CD4-positive, alpha-beta T cell treated with Interleukin-4 for 1 hour (primary cell): ENCODE data around the gene MSANTD1.

Source experiments
- DNase-seq, 2 donors: peaks; one replicate each; pipeline ENCODE4 v3.0.0-alpha.2; 2020 to 2022

The MSANTD1 gene

DNA sequence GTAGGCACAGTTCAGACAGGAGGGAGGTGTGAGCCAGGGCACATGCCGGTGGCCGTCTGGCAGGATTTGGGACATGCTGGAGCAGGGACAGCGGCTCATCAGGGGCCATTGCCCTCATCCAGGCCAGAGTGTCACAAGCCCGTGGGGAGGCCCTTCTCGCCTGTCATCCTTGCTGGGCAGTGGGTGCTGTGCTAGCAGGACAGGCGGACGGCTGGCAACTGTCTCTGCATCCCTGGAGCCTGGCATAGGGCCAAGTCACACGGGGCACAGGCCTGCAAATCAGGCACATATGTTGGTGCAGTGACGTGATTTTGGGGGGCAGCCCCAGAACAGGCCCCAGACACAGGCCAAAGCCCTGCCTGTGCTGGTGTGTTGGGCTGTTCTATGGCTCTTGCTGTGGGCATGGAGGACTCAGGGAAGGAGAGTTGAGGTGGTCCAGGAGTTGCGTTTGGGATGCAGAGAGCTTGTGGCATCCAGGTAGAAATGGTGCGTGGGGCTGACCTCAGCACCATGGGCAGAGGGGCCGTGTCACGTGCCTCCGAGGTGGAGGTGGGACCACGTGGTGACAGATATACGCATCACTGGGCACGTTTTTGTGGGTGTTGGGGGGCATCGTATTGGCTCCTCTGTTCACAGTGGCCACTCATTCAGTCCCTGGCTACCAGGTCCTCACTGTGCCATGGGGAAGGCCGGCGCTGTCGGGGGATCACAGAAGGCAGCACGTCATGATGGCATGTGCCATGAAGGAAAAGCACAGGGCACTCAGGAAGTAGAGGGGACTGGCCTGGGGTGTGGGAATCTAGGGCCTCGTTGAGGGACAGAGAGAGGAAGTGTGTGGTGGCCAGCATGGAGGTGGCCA lies 14.6 kb upstream of the MSANTD1 start:
- no peak for DNase-seq

GRCh38 chr4:3235030-3235345 lies 14.0 kb upstream of the MSANTD1 start:
- DNase-seq, result no peak

DNA sequence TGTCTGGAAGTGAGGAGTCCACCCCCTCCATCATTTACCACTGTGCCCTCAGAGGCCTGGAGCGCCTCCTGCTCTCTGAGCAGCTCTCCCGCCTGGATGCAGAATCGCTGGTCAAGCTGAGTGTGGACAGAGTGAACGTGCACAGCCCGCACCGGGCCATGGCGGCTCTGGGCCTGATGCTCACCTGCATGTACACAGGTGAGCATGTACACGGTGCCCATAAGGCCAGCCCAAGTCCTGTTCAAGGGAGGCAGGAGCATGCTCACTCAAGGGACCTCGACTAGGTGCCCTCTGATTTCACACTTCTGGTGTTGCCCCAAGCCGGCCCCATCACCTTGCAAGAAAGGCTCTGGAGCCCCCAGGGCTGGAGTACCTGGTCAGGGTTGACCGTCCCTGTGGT lies 13.4 kb upstream of the MSANTD1 start:
- no peak for DNase-seq

DNA sequence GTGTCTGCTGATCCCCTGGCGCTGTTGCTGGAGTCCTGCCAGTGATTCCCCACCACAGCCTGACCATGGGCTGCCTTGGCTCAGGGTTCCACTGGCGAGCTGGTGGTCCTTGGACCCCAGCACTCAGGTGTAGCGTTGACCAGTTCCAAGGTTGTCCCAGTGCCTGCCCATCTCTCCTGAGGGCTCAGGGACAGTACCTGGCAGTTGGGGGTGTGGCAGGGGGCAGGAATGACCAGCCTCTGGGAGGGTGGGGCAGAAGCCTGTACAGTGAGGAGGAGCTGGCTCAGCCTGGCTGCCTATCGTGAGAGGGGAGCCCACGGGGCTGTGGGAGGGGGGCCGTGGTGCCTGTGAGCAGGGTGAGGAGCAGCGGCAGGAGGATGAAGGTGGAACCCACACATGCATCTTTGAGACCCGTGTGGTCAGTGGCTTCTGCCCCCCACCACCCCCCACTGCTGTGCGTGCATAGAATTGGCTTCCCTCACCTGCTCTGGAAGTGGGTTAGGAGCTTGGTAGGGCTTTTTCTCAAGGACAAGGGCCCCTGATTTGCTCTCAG lies 12.6 kb upstream of the MSANTD1 start:
- no peak for DNase-seq

DNA sequence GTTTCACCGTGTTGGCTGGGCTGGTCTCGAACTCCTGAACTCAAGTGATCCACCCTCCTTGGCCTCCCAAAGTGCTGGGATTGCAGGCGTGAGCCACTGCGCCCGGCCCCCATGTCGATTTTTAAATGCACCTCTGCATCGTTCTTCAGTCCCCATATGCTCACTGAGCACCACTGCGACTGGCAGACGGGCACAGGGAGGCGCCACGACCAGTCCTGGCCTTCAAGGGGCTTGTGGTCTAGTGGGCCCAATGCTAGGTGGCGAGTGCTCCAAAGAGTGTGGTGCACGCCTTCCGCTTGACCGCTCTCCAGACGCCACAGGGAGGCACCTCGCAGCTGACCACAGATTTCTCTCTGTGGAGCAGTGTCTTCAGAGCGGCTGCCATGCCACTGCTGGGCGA lies 11.7 kb upstream of the MSANTD1 start:
- no peak for DNase-seq

- DNase-seq, result no peak
These were observed 11.0 kb upstream of the MSANTD1 start for GRCh38 chr4:3237712-3238560.

DNA sequence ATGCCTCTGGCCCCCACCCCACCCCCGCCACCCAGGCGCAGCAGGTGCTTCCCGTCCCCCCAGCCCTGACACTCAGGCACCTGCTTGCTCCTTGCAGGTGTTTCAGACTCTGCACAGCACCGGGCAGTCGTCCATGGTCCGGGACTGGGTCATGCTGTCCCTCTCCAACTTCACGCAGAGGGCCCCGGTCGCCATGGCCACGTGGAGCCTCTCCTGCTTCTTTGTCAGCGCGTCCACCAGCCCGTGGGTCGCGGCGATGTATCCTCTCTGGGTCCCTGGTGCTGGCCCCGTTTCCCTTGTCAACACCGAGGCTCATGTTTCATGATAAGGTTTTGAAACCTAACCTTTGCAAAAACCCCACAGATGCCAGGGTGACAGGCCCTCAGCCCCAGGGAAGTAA lies 10.2 kb upstream of the MSANTD1 start:
- no peak for DNase-seq

GRCh38 chr4:3239303-3239702 lies 9.7 kb upstream of the MSANTD1 start:
- DNase-seq, result no peak

DNA sequence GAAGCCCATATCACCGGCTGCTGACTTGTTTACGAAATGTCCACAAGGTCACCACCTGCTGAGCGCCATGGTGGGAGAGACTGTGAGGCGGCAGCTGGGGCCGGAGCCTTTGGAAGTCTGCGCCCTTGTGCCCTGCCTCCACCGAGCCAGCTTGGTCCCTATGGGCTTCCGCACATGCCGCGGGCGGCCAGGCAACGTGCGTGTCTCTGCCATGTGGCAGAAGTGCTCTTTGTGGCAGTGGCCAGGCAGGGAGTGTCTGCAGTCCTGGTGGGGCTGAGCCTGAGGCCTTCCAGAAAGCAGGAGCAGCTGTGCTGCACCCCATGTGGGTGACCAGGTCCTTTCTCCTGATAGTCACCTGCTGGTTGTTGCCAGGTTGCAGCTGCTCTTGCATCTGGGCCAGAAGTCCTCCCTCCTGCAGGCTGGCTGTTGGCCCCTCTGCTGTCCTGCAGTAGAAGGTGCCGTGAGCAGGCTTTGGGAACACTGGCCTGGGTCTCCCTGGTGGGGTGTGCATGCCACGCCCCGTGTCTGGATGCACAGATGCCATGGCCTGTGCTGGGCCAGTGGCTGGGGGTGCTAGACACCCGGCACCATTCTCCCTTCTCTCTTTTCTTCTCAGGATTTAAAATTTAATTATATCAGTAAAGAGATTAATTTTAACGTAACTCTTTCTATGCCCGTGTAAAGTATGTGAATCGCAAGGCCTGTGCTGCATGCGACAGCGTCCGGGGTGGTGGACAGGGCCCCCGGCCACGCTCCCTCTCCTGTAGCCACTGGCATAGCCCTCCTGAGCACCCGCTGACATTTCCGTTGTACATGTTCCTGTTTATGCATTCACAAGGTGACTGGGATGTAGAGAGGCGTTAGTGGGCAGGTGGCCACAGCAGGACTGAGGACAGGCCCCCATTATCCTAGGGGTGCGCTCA lies 8.7 kb upstream of the MSANTD1 start:
- no peak for DNase-seq

GRCh38 chr4:3240936-3241522 lies 7.9 kb upstream of the MSANTD1 start:
- DNase-seq, result no peak

- DNase-seq, result no peak
These were observed 6.9 kb upstream of the MSANTD1 start for GRCh38 chr4:3241898-3242524.

GRCh38 chr4:3243136-3243780 lies 5.7 kb upstream of the MSANTD1 start:
- DNase-seq, result no peak

- no peak for DNase-seq
These were observed 5.0 kb upstream of the MSANTD1 start for GRCh38 chr4:3244002-3244401.

DNA sequence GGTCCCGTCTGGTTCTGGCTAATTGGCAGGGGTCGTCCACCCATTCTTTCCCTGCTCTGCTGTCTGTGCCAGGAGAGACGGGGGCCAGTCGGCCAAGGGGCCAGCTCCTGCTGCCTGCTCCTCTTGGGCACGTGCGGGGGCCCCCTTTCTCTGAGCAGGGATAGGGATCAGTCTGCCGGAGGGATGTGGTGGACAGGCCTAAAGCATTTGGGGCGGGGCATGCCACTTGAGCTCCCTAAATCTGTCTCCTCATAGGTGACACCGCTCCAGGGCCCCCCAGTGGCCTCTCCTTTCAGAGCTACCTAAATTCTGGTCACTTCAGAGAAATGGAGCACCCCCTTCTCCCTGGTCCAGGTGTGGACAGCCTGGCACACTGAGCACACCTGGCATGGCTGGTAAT lies 4.2 kb upstream of the MSANTD1 start:
- no peak for DNase-seq

DNA sequence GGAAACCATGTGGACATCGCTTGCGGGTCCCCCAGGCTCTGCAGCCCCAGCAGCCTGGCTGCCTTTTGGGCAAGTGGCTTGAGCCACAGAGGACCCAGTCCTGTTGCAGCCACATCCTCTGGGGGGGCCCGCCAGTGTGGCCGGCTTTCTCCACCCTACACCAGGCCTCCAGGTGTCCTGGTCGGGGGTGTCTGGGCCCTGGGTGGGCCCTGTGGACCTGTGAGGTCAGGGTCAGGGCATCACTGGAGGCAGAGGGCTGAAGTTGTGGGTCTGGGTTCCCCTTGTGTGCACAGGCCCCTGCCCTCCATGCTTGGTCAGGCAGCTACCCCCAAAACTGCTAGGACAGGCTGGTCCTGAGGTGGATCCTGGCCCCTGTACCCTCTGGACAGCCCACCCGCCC lies 3.3 kb upstream of the MSANTD1 start:
- DNase-seq, result no peak

- no peak for DNase-seq
These were observed 2.2 kb upstream of the MSANTD1 start for GRCh38 chr4:3246458-3247398.

- no peak for DNase-seq
These were observed 1.4 kb upstream of the MSANTD1 start for GRCh38 chr4:3247399-3248177.

DNA sequence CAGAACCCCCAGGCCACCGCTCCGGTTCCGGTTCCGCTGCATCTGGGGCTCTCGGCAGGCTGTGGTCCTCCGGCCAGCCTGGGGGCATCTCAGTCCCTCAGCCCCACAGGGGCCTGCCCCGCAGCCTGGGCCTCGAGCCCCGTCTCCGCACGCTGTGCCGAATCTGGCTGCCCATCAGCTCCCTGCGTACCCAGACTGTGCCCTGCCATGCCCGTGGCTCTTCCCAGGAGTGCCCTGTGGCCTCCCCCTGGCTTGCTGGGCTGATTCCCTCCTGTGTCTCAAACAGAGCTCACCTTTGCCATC lies 830 bp upstream of the MSANTD1 start:
- no peak for DNase-seq

GRCh38 chr4:3249711-3250437 lies 915 bp downstream of the MSANTD1 start:
- DNase-seq, result no peak
